Measurements from ENCODE around the gene TMEM240. TPM values are rescaled to one million over a fixed set of nuclear protein-coding genes. Genes with fewer than 3 reads are reported as not detected.

The TMEM240 gene
- total RNA-seq, 4 donors from 2014 or later = 4.0 to 27.3 (median 5.1) TPM; not detected in 1

GRCh38 chr1:1577367-1578011, 37.1 kb upstream of the TMEM240 start:
- peaks cover 0 to 25% (median 20%) of the 10 kb centered on the region in 4 donors for H3K4me1 ChIP-seq
- no peak overlapping the region for H3K27ac ChIP-seq
- peaks cover 0 to 1% (median 0%) of the 10 kb centered on the region in 3 donors for H3K36me3 ChIP-seq
- H3K4me3 ChIP-seq = no peak overlapping the region
- no peak for DNase-seq (ENCODE audit: low spot score in 2 of 2)
- no peaks in the 10 kb centered on the region for H3K9me3 ChIP-seq
- no peaks in the 10 kb centered on the region for H3K27me3 ChIP-seq
- WGBS, 2 donors = 39 to 40% methylated on average over 5 to 8 of the region's 10 CpGs
- TF ChIP-seq, protein P1, sequence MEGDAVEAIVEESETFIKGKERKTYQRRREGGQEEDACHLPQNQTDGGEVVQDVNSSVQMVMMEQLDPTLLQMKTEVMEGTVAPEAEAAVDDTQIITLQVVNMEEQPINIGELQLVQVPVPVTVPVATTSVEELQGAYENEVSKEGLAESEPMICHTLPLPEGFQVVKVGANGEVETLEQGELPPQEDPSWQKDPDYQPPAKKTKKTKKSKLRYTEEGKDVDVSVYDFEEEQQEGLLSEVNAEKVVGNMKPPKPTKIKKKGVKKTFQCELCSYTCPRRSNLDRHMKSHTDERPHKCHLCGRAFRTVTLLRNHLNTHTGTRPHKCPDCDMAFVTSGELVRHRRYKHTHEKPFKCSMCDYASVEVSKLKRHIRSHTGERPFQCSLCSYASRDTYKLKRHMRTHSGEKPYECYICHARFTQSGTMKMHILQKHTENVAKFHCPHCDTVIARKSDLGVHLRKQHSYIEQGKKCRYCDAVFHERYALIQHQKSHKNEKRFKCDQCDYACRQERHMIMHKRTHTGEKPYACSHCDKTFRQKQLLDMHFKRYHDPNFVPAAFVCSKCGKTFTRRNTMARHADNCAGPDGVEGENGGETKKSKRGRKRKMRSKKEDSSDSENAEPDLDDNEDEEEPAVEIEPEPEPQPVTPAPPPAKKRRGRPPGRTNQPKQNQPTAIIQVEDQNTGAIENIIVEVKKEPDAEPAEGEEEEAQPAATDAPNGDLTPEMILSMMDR (IDR thresholded peaks at IDR 0.05) = no peak
- TF ChIP-seq POLR2A (IDR thresholded peaks at IDR 0.05) (no peak), EP300 (IDR thresholded peaks at IDR 0.05) (no peak)

DNA sequence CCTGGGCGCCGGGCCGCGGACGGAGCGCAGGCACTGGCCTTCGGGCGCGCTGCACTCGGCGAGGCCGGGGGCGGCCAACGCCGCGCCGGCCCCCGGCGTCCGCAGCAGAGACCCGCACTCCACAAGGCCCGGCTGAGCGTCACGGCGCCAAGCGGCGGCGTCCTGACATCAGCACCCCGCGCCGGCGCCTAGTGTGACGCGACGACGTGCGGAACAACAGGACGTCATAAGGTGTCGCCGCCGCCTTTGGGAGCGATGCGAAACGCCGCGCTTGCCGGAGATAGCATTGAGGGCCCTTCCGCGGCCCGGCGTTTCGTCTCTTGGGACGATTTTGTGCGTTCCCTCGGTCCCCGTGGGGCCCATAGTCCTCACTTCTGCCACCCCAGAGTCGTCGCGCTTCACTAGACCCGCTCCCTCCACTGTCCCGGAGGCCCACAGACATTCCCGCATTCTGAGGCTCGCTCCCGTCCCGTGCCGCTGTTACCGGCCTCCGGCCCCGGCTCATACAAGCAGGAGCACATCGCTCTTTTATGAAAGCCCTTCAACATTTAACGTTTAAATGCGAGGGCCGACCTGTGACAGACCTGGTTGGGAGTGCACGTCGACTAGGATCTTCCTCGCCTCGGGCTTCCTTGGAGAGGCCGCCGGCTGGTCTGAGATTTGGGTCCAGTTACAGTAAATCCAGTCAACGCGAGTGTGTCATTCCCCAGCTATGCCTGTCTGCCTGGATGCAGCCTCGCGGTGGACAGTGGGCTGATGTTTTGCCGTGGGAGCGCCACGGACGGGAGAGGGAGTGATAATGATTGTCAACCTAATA, 34.5 kb upstream of the TMEM240 start, which contains the start of gene SSU72:
Gene SSU72, minus strand, starts transcription at position 143 of the 817 bp plus-strand sequence. CDS start 306 bp downstream, outside the sequence.
- TF ChIP-seq POLR2A (IDR thresholded peaks at IDR 0.05) (peak; percentile 85 to 86), EP300 (IDR thresholded peaks at IDR 0.05) (peak; percentile 55 to 97)
- TF ChIP-seq, protein P1 (IDR thresholded peaks at IDR 0.05) = peak in 2 of 5 experiments; percentile 55 to 58
- Histone ChIP-seq H3K27me3 (no peaks in the 10 kb centered on the region), H3K9me3 (no peaks in the 10 kb centered on the region), H3K4me1 (peaks cover 0 to 51% (median 21%) of the 10 kb centered on the region in 4 donors), H3K4me3 (peak within 1 kb of the TSS; percentile 67 to 100 (median 84)), H3K36me3 (peaks cover 0 to 20% (median 0%) of the 10 kb centered on the region in 3 donors), H3K27ac (peak within 1 kb of the TSS; percentile 90 to 99 (median 94))
- 0 to 1% methylated on average over 69 to 81 of the region's 87 CpGs for WGBS, 2 donors
- DNase-seq (ENCODE audit: low spot score in 2 of 2) = peak; percentile 91

GRCh38 chr1:1573843-1574720, 33.7 kb upstream of the TMEM240 start:
- peak overlapping the region; percentile 90 to 99 (median 94) for H3K27ac ChIP-seq
- H3K36me3 ChIP-seq = peaks cover 0 to 21% (median 0%) of the 10 kb centered on the region in 3 donors
- 0% methylated on average over 58 to 63 of the region's 96 CpGs for WGBS, 2 donors
- H3K4me1 ChIP-seq = peaks cover 0 to 59% (median 21%) of the 10 kb centered on the region in 4 donors
- no peaks in the 10 kb centered on the region for H3K27me3 ChIP-seq
- no peak for TF ChIP-seq EP300 (IDR thresholded peaks at IDR 0.05)
- TF ChIP-seq, protein P1 (IDR thresholded peaks at IDR 0.05) = no peak
- no peak for TF ChIP-seq POLR2A (IDR thresholded peaks at IDR 0.05)
- H3K9me3 ChIP-seq = no peaks in the 10 kb centered on the region
- peak in 1 of 2 donors; percentile 61 for DNase-seq (ENCODE audit: low spot score in 2 of 2)
- peak overlapping the region; percentile 67 to 100 (median 84) for H3K4me3 ChIP-seq

DNA sequence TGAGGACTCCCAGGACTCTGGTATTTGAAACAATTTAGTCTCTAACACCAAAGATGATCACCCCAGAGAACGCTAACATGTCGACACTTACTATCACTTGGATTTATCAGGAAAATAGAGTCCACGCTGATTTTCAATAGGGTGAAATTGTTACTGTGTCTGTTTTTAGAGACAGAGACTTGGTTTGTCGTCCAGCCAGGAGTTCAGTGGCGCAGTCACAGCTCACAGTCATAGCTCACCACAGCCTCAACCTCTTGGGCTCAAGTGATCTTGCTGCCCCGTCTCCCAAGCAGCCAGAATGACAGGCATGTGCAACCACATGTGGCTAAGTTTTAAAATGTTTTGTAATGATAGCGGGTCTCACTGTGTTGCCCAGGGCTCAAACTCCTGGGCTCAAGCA, 28.9 kb upstream of the TMEM240 start:
- Histone ChIP-seq H3K27me3 (no peaks in the 10 kb centered on the region), H3K9me3 (no peaks in the 10 kb centered on the region), H3K4me1 (peaks cover 0 to 74% (median 14%) of the 10 kb centered on the region in 4 donors), H3K4me3 (no peak overlapping the region), H3K36me3 (peaks cover 0 to 49% (median 2%) of the 10 kb centered on the region in 3 donors), H3K27ac (no peak overlapping the region)
- no peak for DNase-seq (ENCODE audit: low spot score in 2 of 2)
- WGBS, 2 donors = 80 to 83% methylated on average over 7 of the region's 7 CpGs
- no peak for TF ChIP-seq EP300 (IDR thresholded peaks at IDR 0.05)
- TF ChIP-seq, protein P1 (IDR thresholded peaks at IDR 0.05) = no peak
- TF ChIP-seq POLR2A (IDR thresholded peaks at IDR 0.05) = no peak

Measured in tibial nerve (tissue), 4 donors.